GM12878 (cell line): ENCODE results near the gene ANKDD1A. TPM values are rescaled to one million over a fixed set of nuclear protein-coding genes. Genes with fewer than 3 reads are reported as not detected.

Experiments used
- BRCA1 ChIP-seq: IDR thresholded peaks from 2 replicates; pipeline ENCODE4 v1.6.1; 2011; ENCODE audit warnings: low read depth, low read length, improper control_type of control experiment
- CBFB ChIP-seq: IDR thresholded peaks from 2 replicates; pipeline ENCODE4 v1.6.1; 2016; ENCODE audit warnings: antibody characterized with exemption, low read depth
- DPF2 ChIP-seq: fragments of 450-650 bp; IDR thresholded peaks from 2 replicates; pipeline ENCODE4 v1.6.1; 2017; ENCODE audit warnings: mild to moderate bottlenecking
- GATAD2B ChIP-seq: fragments of 450-650 bp; conservative IDR thresholded peaks from 2 replicates; pipeline ENCODE4 v1.6.1; 2017; ENCODE audit warnings: low read depth, mild to moderate bottlenecking, moderate library complexity
- LARP7 ChIP-seq: fragments of 450-650 bp; IDR thresholded peaks from 2 replicates; pipeline ENCODE4 v1.6.1; 2017; ENCODE audit warnings: mild to moderate bottlenecking
- MEF2A ChIP-seq: IDR thresholded peaks from 2 replicates; pipeline ENCODE4 v1.6.1; 2011; ENCODE audit warnings: low read depth, mild to moderate bottlenecking, low read length, moderate library complexity; ENCODE audit not compliant: insufficient read depth
- RAD21 ChIP-seq: IDR thresholded peaks from 2 replicates; pipeline ENCODE4 v1.6.1; 2011; ENCODE audit warnings: mild to moderate bottlenecking, low read depth, low read length, moderate library complexity; ENCODE audit not compliant: insufficient read depth
- RBBP5 ChIP-seq: fragments of 200-600 bp; sonication (generic); conservative IDR thresholded peaks from 2 replicates; pipeline ENCODE4 v1.6.1; 2016
- RELA ChIP-seq: fragments of 450-650 bp; IDR thresholded peaks from 2 replicates; pipeline ENCODE4 v1.8.0; 2014; ENCODE audit warnings: borderline replicate concordance; ENCODE audit not compliant: partially characterized antibody
- SREBF1 ChIP-seq: IDR thresholded peaks from 2 replicates; pipeline ENCODE4 v1.6.1; 2012; ENCODE audit warnings: mild to moderate bottlenecking, low read length
- TBL1XR1 ChIP-seq: IDR thresholded peaks from 2 replicates; pipeline ENCODE4 v1.6.1; 2012; ENCODE audit warnings: low read depth, low read length, improper control_type of control experiment
- TCF7 ChIP-seq: IDR thresholded peaks from 2 replicates; pipeline ENCODE4 v1.6.1; 2014; ENCODE audit warnings: antibody characterized with exemption, borderline replicate concordance
- ZBED1 ChIP-seq: IDR thresholded peaks from 2 replicates; pipeline ENCODE4 v1.6.1; 2016; ENCODE audit warnings: borderline replicate concordance
- ZNF274 ChIP-seq: IDR thresholded peaks from one replicate; pipeline ENCODE4 v1.8.0; 2011; ENCODE audit not compliant: insufficient read length, insufficient read depth
- polyA plus RNA-seq, 11 experiments: library from polyadenylated mRNA; depleted of rRNA in 4 of 11; unstranded in 6 of 11; stranded (reverse) in 5 of 11; fragments of >200 nt; fragmentation: Nextera tagmentation in 4 of 11; fragmentation: Illumina TruSeq in 1 of 11; extraction: Ambion mirVana in 4 of 11; extraction: Trizol in 1 of 11; gene quantifications; 1 replicate in 1 of 11; 2 replicates in 10 of 11; pipeline versions ENCODE4 v1.2.1 to v1.2.3, GENCODE V29; 2011 to 2016; ENCODE audit warnings: inconsistent platforms in 2 of 11, missing spikeins in 2 of 11, low read depth in 1 of 11
- total RNA-seq, 4 experiments: library from RNA; depleted of rRNA in 3 of 4; stranded (reverse); fragments of >200 nt in 3 of 4; fragmentation: Illumina TruSeq in 1 of 4; extraction: Trizol in 1 of 4; gene quantifications; 2 replicates each; pipeline versions ENCODE4 v1.2.1 to v1.2.3, GENCODE V29; 2013 to 2021
- TF ChIP-seq, protein P1 (sequence below): fragments of 450-650 bp; formaldehyde crosslinking; IDR thresholded peaks from 2 replicates; pipeline ENCODE4 v1.4.0; 2020; ENCODE audit warnings: mild to moderate bottlenecking, moderate library complexity
- TF ChIP-seq, protein P2 (sequence below): fragments of 450-650 bp; IDR thresholded peaks from 2 replicates; pipeline ENCODE4 v1.6.1; 2017; ENCODE audit warnings: low read depth, mild to moderate bottlenecking, moderate library complexity
- TF ChIP-seq, protein P3 (sequence below): fragments of 450-650 bp; IDR thresholded peaks from 2 replicates; pipeline ENCODE4 v1.6.1; 2017; ENCODE audit warnings: mild to moderate bottlenecking, moderate library complexity
- TF ChIP-seq, protein P4 (sequence below): IDR thresholded peaks from 2 replicates; pipeline ENCODE4 v1.6.1; 2011; ENCODE audit warnings: borderline replicate concordance, low read depth, mild to moderate bottlenecking, moderate library complexity, mixed read lengths, low read length; ENCODE audit not compliant: insufficient read depth; ENCODE audit errors: extremely low read length
- TF ChIP-seq, protein P5 (sequence below): IDR thresholded peaks from 2 replicates; pipeline ENCODE4 v1.6.1; 2012; ENCODE audit warnings: low read length, inconsistent platforms

Gene ANKDD1A
- total and polyA plus RNA-seq, 10 of the 15 experiments (the other 5 are each of a cell fraction or from before 2014, with no cell fraction given) = 1.5 to 6.6 (median 4.1) TPM

DNA sequence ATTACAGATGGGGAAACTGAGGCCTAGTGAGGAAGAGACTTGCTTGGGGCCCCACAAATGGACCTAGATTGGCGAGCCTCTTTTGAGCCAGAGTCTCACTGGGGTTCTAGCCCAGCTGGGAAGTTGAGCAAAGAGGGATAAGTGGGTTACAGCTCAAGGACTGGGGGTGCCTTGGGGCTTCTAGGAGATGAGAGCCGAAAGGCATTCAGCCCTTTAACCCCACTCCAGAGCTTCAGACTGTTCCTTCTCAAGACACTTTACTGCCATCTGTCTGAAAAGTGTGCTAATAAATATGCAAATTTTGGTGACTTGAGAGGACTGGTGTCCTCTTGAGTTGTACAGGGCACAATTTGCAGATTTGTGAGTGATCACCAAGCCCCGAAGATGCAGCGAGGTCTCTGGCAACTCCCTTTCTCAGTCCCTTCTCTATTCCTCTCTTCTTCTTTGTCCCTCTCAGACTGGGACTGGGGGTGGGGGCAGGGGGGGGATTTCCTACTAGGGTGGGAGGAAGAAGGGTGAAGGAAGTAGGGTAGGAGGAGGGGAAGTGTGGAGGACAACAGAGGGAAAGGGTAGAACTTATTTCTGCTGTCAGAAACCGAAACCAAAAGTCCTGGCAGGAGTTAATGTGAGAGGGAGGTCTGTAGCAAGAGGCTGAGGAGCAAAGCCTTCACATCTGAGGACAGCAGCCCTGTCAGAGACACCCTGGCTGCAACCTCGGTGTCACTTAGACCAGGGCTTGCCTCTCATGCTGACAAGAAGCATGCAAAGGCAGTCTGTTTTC is 16.2 kb upstream of the ANKDD1A start (continued):
- TF ChIP-seq, protein P1, sequence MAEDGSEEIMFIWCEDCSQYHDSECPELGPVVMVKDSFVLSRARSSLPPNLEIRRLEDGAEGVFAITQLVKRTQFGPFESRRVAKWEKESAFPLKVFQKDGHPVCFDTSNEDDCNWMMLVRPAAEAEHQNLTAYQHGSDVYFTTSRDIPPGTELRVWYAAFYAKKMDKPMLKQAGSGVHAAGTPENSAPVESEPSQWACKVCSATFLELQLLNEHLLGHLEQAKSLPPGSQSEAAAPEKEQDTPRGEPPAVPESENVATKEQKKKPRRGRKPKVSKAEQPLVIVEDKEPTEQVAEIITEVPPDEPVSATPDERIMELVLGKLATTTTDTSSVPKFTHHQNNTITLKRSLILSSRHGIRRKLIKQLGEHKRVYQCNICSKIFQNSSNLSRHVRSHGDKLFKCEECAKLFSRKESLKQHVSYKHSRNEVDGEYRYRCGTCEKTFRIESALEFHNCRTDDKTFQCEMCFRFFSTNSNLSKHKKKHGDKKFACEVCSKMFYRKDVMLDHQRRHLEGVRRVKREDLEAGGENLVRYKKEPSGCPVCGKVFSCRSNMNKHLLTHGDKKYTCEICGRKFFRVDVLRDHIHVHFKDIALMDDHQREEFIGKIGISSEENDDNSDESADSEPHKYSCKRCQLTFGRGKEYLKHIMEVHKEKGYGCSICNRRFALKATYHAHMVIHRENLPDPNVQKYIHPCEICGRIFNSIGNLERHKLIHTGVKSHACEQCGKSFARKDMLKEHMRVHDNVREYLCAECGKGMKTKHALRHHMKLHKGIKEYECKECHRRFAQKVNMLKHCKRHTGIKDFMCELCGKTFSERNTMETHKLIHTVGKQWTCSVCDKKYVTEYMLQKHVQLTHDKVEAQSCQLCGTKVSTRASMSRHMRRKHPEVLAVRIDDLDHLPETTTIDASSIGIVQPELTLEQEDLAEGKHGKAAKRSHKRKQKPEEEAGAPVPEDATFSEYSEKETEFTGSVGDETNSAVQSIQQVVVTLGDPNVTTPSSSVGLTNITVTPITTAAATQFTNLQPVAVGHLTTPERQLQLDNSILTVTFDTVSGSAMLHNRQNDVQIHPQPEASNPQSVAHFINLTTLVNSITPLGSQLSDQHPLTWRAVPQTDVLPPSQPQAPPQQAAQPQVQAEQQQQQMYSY (CRISPR knock-in tag) = no peak
- TF ChIP-seq RBBP5 (no peak), CBFB (no peak), ZBED1 (no peak), RAD21 (peak; percentile 73), BRCA1 (no peak), TBL1XR1 (no peak), LARP7 (no peak), DPF2 (peak; percentile 39; the same call in 1 of the 2 replicates), MEF2A (no peak), TCF7 (no peak), SREBF1 (no peak), RELA (no peak), ZNF274 (no peak), GATAD2B (no peak)
- TF ChIP-seq, protein P2, sequence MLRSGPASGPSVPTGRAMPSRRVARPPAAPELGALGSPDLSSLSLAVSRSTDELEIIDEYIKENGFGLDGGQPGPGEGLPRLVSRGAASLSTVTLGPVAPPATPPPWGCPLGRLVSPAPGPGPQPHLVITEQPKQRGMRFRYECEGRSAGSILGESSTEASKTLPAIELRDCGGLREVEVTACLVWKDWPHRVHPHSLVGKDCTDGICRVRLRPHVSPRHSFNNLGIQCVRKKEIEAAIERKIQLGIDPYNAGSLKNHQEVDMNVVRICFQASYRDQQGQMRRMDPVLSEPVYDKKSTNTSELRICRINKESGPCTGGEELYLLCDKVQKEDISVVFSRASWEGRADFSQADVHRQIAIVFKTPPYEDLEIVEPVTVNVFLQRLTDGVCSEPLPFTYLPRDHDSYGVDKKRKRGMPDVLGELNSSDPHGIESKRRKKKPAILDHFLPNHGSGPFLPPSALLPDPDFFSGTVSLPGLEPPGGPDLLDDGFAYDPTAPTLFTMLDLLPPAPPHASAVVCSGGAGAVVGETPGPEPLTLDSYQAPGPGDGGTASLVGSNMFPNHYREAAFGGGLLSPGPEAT = peak; percentile 55; the same call in 1 of the 2 replicates
- TF ChIP-seq, protein P3, sequence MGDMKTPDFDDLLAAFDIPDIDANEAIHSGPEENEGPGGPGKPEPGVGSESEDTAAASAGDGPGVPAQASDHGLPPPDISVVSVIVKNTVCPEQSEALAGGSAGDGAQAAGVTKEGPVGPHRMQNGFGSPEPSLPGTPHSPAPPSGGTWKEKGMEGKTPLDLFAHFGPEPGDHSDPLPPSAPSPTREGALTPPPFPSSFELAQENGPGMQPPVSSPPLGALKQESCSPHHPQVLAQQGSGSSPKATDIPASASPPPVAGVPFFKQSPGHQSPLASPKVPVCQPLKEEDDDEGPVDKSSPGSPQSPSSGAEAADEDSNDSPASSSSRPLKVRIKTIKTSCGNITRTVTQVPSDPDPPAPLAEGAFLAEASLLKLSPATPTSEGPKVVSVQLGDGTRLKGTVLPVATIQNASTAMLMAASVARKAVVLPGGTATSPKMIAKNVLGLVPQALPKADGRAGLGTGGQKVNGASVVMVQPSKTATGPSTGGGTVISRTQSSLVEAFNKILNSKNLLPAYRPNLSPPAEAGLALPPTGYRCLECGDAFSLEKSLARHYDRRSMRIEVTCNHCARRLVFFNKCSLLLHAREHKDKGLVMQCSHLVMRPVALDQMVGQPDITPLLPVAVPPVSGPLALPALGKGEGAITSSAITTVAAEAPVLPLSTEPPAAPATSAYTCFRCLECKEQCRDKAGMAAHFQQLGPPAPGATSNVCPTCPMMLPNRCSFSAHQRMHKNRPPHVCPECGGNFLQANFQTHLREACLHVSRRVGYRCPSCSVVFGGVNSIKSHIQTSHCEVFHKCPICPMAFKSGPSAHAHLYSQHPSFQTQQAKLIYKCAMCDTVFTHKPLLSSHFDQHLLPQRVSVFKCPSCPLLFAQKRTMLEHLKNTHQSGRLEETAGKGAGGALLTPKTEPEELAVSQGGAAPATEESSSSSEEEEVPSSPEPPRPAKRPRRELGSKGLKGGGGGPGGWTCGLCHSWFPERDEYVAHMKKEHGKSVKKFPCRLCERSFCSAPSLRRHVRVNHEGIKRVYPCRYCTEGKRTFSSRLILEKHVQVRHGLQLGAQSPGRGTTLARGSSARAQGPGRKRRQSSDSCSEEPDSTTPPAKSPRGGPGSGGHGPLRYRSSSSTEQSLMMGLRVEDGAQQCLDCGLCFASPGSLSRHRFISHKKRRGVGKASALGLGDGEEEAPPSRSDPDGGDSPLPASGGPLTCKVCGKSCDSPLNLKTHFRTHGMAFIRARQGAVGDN = peak; percentile 18
- TF ChIP-seq, protein P4, sequence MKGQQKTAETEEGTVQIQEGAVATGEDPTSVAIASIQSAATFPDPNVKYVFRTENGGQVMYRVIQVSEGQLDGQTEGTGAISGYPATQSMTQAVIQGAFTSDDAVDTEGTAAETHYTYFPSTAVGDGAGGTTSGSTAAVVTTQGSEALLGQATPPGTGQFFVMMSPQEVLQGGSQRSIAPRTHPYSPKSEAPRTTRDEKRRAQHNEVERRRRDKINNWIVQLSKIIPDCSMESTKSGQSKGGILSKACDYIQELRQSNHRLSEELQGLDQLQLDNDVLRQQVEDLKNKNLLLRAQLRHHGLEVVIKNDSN = no peak
- TF ChIP-seq, protein P5, sequence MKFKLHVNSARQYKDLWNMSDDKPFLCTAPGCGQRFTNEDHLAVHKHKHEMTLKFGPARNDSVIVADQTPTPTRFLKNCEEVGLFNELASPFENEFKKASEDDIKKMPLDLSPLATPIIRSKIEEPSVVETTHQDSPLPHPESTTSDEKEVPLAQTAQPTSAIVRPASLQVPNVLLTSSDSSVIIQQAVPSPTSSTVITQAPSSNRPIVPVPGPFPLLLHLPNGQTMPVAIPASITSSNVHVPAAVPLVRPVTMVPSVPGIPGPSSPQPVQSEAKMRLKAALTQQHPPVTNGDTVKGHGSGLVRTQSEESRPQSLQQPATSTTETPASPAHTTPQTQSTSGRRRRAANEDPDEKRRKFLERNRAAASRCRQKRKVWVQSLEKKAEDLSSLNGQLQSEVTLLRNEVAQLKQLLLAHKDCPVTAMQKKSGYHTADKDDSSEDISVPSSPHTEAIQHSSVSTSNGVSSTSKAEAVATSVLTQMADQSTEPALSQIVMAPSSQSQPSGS = no peak
